A549 (cell line): ENCODE results near the gene ID3. TPM values are rescaled to one million over a fixed set of nuclear protein-coding genes. Genes with fewer than 3 reads are reported as not detected.
A peak's percentile ranks its signal among the peaks of the same experiment; 100 is the strongest.

Experiments used
- ATAC-seq, 2 experiments: fragments of 200-7000 bp in 1 of 2; fragments of >200 bp in 1 of 2; cut with Nextera tagmentation in 1 of 2; cut with Tn5 transposase in 1 of 2; 3 replicates each; pipeline versions ENCODE4 v1.8.0 to v1.9.1; 2018 to 2020; ENCODE audit warnings: mild to moderate bottlenecking in 1 of 2, moderate library complexity in 1 of 2
- CTCF ChIA-PET: fragments of 300-600 bp; sonication (Branson Sonifier 250); formaldehyde crosslinking; extraction: SDS; loops from one replicate; lab custom pipeline; 2021; ENCODE audit warnings: antibody characterized with exemption, inconsistent platforms; lab: Yijun Ruan, JAX
- POLR2A ChIA-PET: fragments of 350-600 bp; formaldehyde crosslinking; extraction: SDS; loops from one replicate; lab custom pipeline; 2021; ENCODE audit warnings: antibody characterized with exemption, inconsistent platforms; lab: Yijun Ruan, JAX
- DNase-seq, 2 experiments: peaks; one replicate each; pipeline versions ENCODE4 v3.0.0 to v3.0.0-alpha.2; 2011 to 2016; ENCODE audit warnings: low read depth in 1 of 2, low spot score in 1 of 2
- FAIRE-seq: peaks from 2 replicates; lab custom pipeline; 2011; peaks lifted over from hg19 to GRCh38; lab: Jason Lieb, UNC
- H3K27ac ChIP-seq, 2 experiments: fragments of >200 bp; sonication (Bioruptor Twin); formaldehyde crosslinking; 3 replicates each; pipeline ENCODE4 v1.5.1; 2016 to 2017
- H3K4me1 ChIP-seq: fragments of >200 bp; sonication (Bioruptor Twin); formaldehyde crosslinking; 3 replicates; pipeline ENCODE4 v1.6.1; 2016
- H3K4me2 ChIP-seq: fragments of >200 bp; sonication (Bioruptor Twin); formaldehyde crosslinking; 3 replicates; pipeline ENCODE4 v1.6.1; 2016
- H3K4me3 ChIP-seq: fragments of >200 bp; sonication (Bioruptor Twin); formaldehyde crosslinking; 3 replicates; pipeline ENCODE4 v1.5.1; 2016
- H3K9me3 ChIP-seq: fragments of >200 bp; sonication (Bioruptor Twin); formaldehyde crosslinking; 3 replicates; pipeline ENCODE4 v1.6.1; 2016
- ATOH8 ChIP-seq: fragments of 250-450 bp; sonication (Bioruptor Pico); IDR thresholded peaks from 2 replicates; pipeline ENCODE4 v1.5.0; 2020; ENCODE audit warnings: low read depth, mild to moderate bottlenecking, moderate library complexity
- CBX8 ChIP-seq: fragments of 200-600 bp; sonication (generic); IDR thresholded peaks from 2 replicates; pipeline ENCODE4 v1.6.1; 2016
- CTCF ChIP-seq: fragments of >200 bp; sonication (Bioruptor Twin); formaldehyde crosslinking; IDR thresholded peaks from 3 replicates; pipeline ENCODE4 v1.5.1; 2016
- EHMT2 ChIP-seq: fragments of 200-600 bp; sonication (generic); IDR thresholded peaks from 2 replicates; pipeline ENCODE4 v1.6.1; 2016; ENCODE audit warnings: antibody characterized with exemption, low read depth, mild to moderate bottlenecking, moderate library complexity
- EP300 ChIP-seq, 2 experiments: fragments of >200 bp; sonication (Bioruptor Twin); formaldehyde crosslinking; IDR thresholded peaks; 2 replicates in 1 of 2; 3 replicates in 1 of 2; pipeline ENCODE4 v1.6.1; 2016 to 2017
- FOSB ChIP-seq: fragments of 250-450 bp; sonication (Bioruptor Pico); IDR thresholded peaks from 2 replicates; pipeline ENCODE4 v1.5.0; 2020; ENCODE audit warnings: mild to moderate bottlenecking, moderate library complexity
- GATA3 ChIP-seq: IDR thresholded peaks from 2 replicates; pipeline ENCODE4 v1.6.1; 2012; ENCODE audit warnings: borderline replicate concordance
- HOXB5 ChIP-seq: fragments of 250-450 bp; sonication (Bioruptor Pico); IDR thresholded peaks from 2 replicates; pipeline ENCODE4 v1.5.0; 2020; ENCODE audit warnings: mild to moderate bottlenecking, moderate library complexity
- JUN ChIP-seq, 2 experiments: fragments of >200 bp; sonication (Bioruptor Twin); formaldehyde crosslinking; IDR thresholded peaks; 2 replicates in 1 of 2; 3 replicates in 1 of 2; pipeline ENCODE4 v1.6.1; 2016 to 2017
- KDM5A ChIP-seq: fragments of 200-600 bp; sonication (generic); IDR thresholded peaks from 2 replicates; pipeline ENCODE4 v1.6.1; 2016; ENCODE audit warnings: antibody characterized with exemption, mild to moderate bottlenecking
- MAFK ChIP-seq: fragments of 450-650 bp; IDR thresholded peaks from 2 replicates; pipeline ENCODE4 v1.6.1; 2014; ENCODE audit not compliant: partially characterized antibody
- NR3C1 ChIP-seq: fragments of >200 bp; sonication (Bioruptor Twin); formaldehyde crosslinking; IDR thresholded peaks from 3 replicates; pipeline ENCODE4 v1.6.1; 2017
- PBX3 ChIP-seq: IDR thresholded peaks from 2 replicates; pipeline ENCODE4 v1.6.1; 2012
- POLR2A ChIP-seq: IDR thresholded peaks from 2 replicates; pipeline ENCODE4 v1.6.1; 2012; ENCODE audit warnings: mild to moderate bottlenecking, low read length
- POLR2AphosphoS2 ChIP-seq: conservative IDR thresholded peaks from 2 replicates; pipeline ENCODE4 v1.6.1; 2012; ENCODE audit warnings: low read length, improper control_type of control experiment, inconsistent platforms
- RARB ChIP-seq: fragments of 250-450 bp; sonication (Bioruptor Pico); IDR thresholded peaks from 2 replicates; pipeline ENCODE4 v1.8.0; 2021; ENCODE audit warnings: mild to moderate bottlenecking, moderate library complexity
- REST ChIP-seq: fragments of 200-600 bp; sonication (generic); IDR thresholded peaks from 2 replicates; pipeline ENCODE4 v1.6.1; 2016; ENCODE audit warnings: antibody characterized with exemption, mild to moderate bottlenecking, moderate library complexity
- RNF2 ChIP-seq: fragments of 200-600 bp; sonication (generic); IDR thresholded peaks from 2 replicates; pipeline ENCODE4 v1.6.1; 2016; ENCODE audit warnings: low read depth, mild to moderate bottlenecking, antibody characterized with exemption, moderate library complexity, borderline replicate concordance
- SREBF2 ChIP-seq: fragments of 450-650 bp; IDR thresholded peaks from 2 replicates; pipeline ENCODE4 v1.6.1; 2014; ENCODE audit warnings: mild to moderate bottlenecking, moderate library complexity
- TFCP2L1 ChIP-seq: fragments of 250-450 bp; sonication (Bioruptor Pico); IDR thresholded peaks from 2 replicates; pipeline ENCODE4 v1.5.0; 2021; ENCODE audit warnings: mild to moderate bottlenecking
- ZNF302 ChIP-seq: fragments of 250-450 bp; sonication (Bioruptor Pico); IDR thresholded peaks from 2 replicates; pipeline ENCODE4 v1.9.0; 2021; ENCODE audit warnings: inconsistent platforms, mild to moderate bottlenecking, moderate library complexity
- ZSCAN20 ChIP-seq: fragments of 250-450 bp; sonication (Bioruptor Pico); IDR thresholded peaks from 2 replicates; pipeline ENCODE4 v1.8.0; 2022; ENCODE audit warnings: mild to moderate bottlenecking, moderate library complexity
- WGBS: methylation state at CpG from one replicate; pipeline ENCODE4 v1.1.6; 2017; ENCODE audit errors: missing lambda C conversion rate; 5-methylcytosine and 5-hydroxymethylcytosine counted together
- polyA plus RNA-seq, 4 experiments: library from polyadenylated mRNA; depleted of rRNA in 3 of 4; stranded (reverse); fragments of >200 nt; fragmentation: RNase III in 1 of 4; extraction: RNeasy Plus Mini Kit Qiagen cat#74134 plus additional on column Dnase treatment in 1 of 4; gene quantifications; 2 replicates in 3 of 4; 3 replicates in 1 of 4; pipeline ENCODE4 v1.2.3, GENCODE V29; 2011 to 2017

The ID3 gene
- polyA plus RNA-seq, 2 of the 4 experiments (the other 2 are of a cell fraction), result 171 to 336 TPM

GRCh38 chr1:23607944-23608343, 48.6 kb upstream of the ID3 start:
- POLR2A ChIA-PET, result no interaction called here
- Histone ChIP-seq H3K9me3 (no peaks in the 10 kb centered on the region), H3K4me3 (no peak overlapping the region), H3K4me1 (no peaks in the 10 kb centered on the region), H3K4me2 (no peak overlapping the region), H3K27ac (0 out of 6 replicates have a peak overlapping the region, but pooled peaks of 1 of the 2 experiments have one; percentile 23)
- DNase-seq, result no peak
- TF ChIP-seq RNF2 (no peak), JUN (IDR thresholded peaks at IDR 0.05) (no peak), POLR2A (no peak), KDM5A (no peak), RARB (no peak), CBX8 (no peak), ZNF302 (CRISPR knock-in tag) (no peak), EP300 (IDR thresholded peaks at IDR 0.05) (no peak), MAFK (no peak), HOXB5 (CRISPR knock-in tag) (no peak), EHMT2 (no peak), GATA3 (no peak), POLR2AphosphoS2 (no peak), PBX3 (no peak), CTCF (no peak), NR3C1 (no peak), TFCP2L1 (CRISPR knock-in tag) (no peak), ATOH8 (CRISPR knock-in tag) (no peak)
- CTCF ChIA-PET, result interaction anchor here (0.7 to 1.5 kb wide), 2 partner anchors 10 to 27 kb away, joined by 3 read pairs; no protein-coding TSS in a partner anchor
- no peak for ATAC-seq
- FAIRE-seq, result no peak
- WGBS, result 77% methylated on average over 4 of the region's 4 CpGs

- Histone ChIP-seq H3K4me2 (no peak overlapping the region), H3K27ac (peak overlapping the region in 1 of 2 experiments; percentile 96; a peak in 3 of 6 replicates), H3K4me3 (no peak overlapping the region), H3K4me1 (peaks cover 28% of the 10 kb centered on the region), H3K9me3 (no peaks in the 10 kb centered on the region)
- ATAC-seq, result no peak
- no peak for FAIRE-seq
- TF ChIP-seq FOSB (no peak), ATOH8 (CRISPR knock-in tag) (no peak), REST (no peak), SREBF2 (no peak), GATA3 (no peak), ZSCAN20 (CRISPR knock-in tag) (no peak)
- ChIA-PET POLR2A (interaction anchor here (0.8 to 1.4 kb wide), 2 partner anchors 8 to 44 kb away, joined by 4 read pairs; no protein-coding TSS in a partner anchor), CTCF (interaction anchor here (0.9 to 12.8 kb wide), 4 partner anchors 33 to 58 kb away, joined by 3 to 143 read pairs (median 6); no protein-coding TSS in a partner anchor)
- no peak for DNase-seq
- WGBS, result 90% methylated on average over 10 of the region's 10 CpGs
Measured at GRCh38 chr1:23601968-23602876, 42.9 kb upstream of the ID3 start.
